K562 (cell line): ENCODE data around the gene E2F2. TPM values are rescaled to one million over a fixed set of nuclear protein-coding genes. Genes with fewer than 3 reads are reported as not detected.
A peak's percentile ranks its signal among the peaks of the same experiment; 100 is the strongest.

Experiments used
- AFF1 ChIP-seq, 2 experiments: fragments of 450-650 bp; IDR thresholded peaks; 2 replicates each; pipeline ENCODE4 v1.6.1; 2018; ENCODE audit warnings: mild to moderate bottlenecking in 2 of 2, low read depth in 1 of 2; ENCODE audit not compliant: partially characterized antibody in 2 of 2
- E4F1 ChIP-seq: fragments of 250-450 bp; sonication (Bioruptor Pico); IDR thresholded peaks from 2 replicates; pipeline ENCODE4 v1.5.0; 2021; ENCODE audit warnings: mild to moderate bottlenecking, borderline replicate concordance
- HNRNPL ChIP-seq: fragments of 200-400 bp; formaldehyde crosslinking; IDR thresholded peaks from 2 replicates; pipeline ENCODE4 v1.6.1; 2017; ENCODE audit warnings: low read depth, mild to moderate bottlenecking, low read length
- MTF1 ChIP-seq: fragments of 250-450 bp; sonication (Bioruptor Pico); IDR thresholded peaks from 2 replicates; pipeline ENCODE4 v1.9.0; 2021; ENCODE audit warnings: moderate library complexity, mild to moderate bottlenecking, inconsistent platforms, borderline replicate concordance
- NFE2 ChIP-seq: IDR thresholded peaks from 2 replicates; pipeline ENCODE4 v1.6.1; 2014; ENCODE audit warnings: antibody characterized with exemption, low read depth
- PCBP2 ChIP-seq: fragments of 200-400 bp; formaldehyde crosslinking; IDR thresholded peaks from 2 replicates; pipeline ENCODE4 v1.6.1; 2018; ENCODE audit warnings: low read length, low read depth, mild to moderate bottlenecking, moderate library complexity; ENCODE audit not compliant: poor library complexity, severe bottlenecking
- SMAD2 ChIP-seq: fragments of 150-350 bp; IDR thresholded peaks from 2 replicates; pipeline ENCODE4 v1.6.1; 2014; ENCODE audit warnings: low read depth, mild to moderate bottlenecking, low read length
- SPI1 ChIP-seq: IDR thresholded peaks from 2 replicates; pipeline ENCODE4 v1.6.1; 2011; ENCODE audit warnings: low read depth, low read length, control low read depth, borderline replicate concordance
- SUPT5H ChIP-seq: fragments of 450-650 bp; IDR thresholded peaks from 2 replicates; pipeline ENCODE4 v1.6.1; 2016
- USF2 ChIP-seq: sonication (generic); formaldehyde crosslinking; IDR thresholded peaks from 2 replicates; pipeline ENCODE4 v1.5.0; 2020; ENCODE audit warnings: missing genetic modification reagents
- ZFPM2 ChIP-seq: fragments of 250-450 bp; sonication (Bioruptor Pico); IDR thresholded peaks from 2 replicates; pipeline ENCODE4 v1.5.1; 2022; ENCODE audit warnings: mild to moderate bottlenecking
- ZNF436 ChIP-seq: fragments of 250-450, 450-650 bp; sonication (Bioruptor Pico); formaldehyde crosslinking; IDR thresholded peaks from 2 replicates; pipeline ENCODE4 v1.7.0; 2020; ENCODE audit warnings: mild to moderate bottlenecking
- polyA plus RNA-seq, 8 experiments: library from polyadenylated mRNA; depleted of rRNA in 4 of 8; stranded (reverse) in 5 of 8; unstranded in 3 of 8; fragments of >200 nt; fragmentation: Nextera tagmentation in 2 of 8; fragmentation: Illumina TruSeq in 1 of 8; extraction: Ambion mirVana in 2 of 8; extraction: Trizol in 1 of 8; gene quantifications; 2 replicates each; pipeline versions ENCODE4 v1.2.1 to v1.2.3, GENCODE V29; 2011 to 2014; ENCODE audit warnings: inconsistent platforms in 1 of 8, missing spikeins in 1 of 8
- total RNA-seq, 7 experiments: library from RNA; depleted of rRNA in 6 of 7; stranded (reverse); fragments of >200 nt in 6 of 7; fragmentation: Illumina TruSeq in 2 of 7; extraction: Trizol in 2 of 7; gene quantifications; 2 replicates each; pipeline versions ENCODE4 v1.2.1 to v1.2.3, GENCODE V29; 2011 to 2021; ENCODE audit warnings: low replicate concordance in 1 of 7
- TF ChIP-seq, protein P1 (sequence below): fragments of 450-650 bp; IDR thresholded peaks from 2 replicates; pipeline ENCODE4 v1.7.0; 2016; ENCODE audit warnings: borderline replicate concordance
- TF ChIP-seq, protein P2 (sequence below): fragments of 150-350 bp; conservative IDR thresholded peaks from 2 replicates; pipeline ENCODE4 v1.6.1; 2014; ENCODE audit warnings: low read length

E2F2 gene
- total and polyA plus RNA-seq, 9 of the 15 experiments (the other 6 are each of a cell fraction or from before 2014, with no cell fraction given) = 3.1 to 25.3 (median 11.4) TPM

DNA sequence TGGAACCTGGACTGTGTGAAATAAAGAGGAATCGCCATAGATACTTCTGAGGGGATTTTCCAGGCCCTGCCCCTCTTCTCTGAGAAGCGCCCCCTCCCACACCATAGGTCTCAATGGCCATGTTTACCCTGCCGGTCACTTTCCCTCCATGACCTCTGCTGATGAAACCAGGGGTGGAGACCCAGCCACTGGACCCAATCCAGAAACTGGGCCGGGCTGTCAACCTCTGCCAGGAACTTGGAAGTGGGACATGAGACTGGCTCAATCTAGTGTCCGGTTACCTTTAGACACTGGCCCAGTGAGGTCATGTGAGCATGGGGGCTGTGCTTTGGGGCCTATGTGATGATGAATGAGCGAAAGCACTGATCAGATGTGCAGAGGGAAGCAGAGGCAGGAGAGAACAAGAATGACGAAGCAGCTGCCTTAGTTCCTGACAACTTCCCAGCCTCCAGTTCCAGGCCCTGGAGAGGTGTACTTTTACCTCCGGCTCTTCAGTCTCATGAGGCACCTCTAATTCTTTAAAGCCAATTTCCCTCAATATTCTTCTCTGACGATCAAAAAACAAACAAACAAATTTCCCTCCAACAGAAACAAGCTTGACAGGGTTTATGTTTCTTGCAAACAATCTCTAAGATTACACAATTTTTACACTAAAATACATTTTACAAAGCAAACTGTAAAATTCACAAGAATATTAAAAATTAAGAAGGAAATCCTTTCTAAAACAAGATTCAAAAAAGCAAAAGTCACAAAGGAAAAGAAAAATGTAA is 52.0 kb downstream of the E2F2 start (continued):
- TF ChIP-seq MTF1 (CRISPR knock-in tag) (no peak), PCBP2 (no peak), E4F1 (CRISPR knock-in tag) (no peak), SUPT5H (no peak; the same call in 1 of the 2 replicates), NFE2 (peak; percentile 77), AFF1 (IDR thresholded peaks at IDR 0.05; ENCODE audit: low read depth in 1 of 2, partially characterized antibody in 2 of 2) (peak in 1 of 2 experiments; percentile 32), ZFPM2 (CRISPR knock-in tag) (no peak), ZNF436 (CRISPR knock-in tag) (no peak), SPI1 (peak; percentile 4; the same call in 1 of the 2 replicates), HNRNPL (no peak), SMAD2 (no peak), USF2 (CRISPR knock-in tag) (peak; percentile 91)
- TF ChIP-seq, protein P1, sequence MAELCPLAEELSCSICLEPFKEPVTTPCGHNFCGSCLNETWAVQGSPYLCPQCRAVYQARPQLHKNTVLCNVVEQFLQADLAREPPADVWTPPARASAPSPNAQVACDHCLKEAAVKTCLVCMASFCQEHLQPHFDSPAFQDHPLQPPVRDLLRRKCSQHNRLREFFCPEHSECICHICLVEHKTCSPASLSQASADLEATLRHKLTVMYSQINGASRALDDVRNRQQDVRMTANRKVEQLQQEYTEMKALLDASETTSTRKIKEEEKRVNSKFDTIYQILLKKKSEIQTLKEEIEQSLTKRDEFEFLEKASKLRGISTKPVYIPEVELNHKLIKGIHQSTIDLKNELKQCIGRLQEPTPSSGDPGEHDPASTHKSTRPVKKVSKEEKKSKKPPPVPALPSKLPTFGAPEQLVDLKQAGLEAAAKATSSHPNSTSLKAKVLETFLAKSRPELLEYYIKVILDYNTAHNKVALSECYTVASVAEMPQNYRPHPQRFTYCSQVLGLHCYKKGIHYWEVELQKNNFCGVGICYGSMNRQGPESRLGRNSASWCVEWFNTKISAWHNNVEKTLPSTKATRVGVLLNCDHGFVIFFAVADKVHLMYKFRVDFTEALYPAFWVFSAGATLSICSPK = no peak
- TF ChIP-seq, protein P2, sequence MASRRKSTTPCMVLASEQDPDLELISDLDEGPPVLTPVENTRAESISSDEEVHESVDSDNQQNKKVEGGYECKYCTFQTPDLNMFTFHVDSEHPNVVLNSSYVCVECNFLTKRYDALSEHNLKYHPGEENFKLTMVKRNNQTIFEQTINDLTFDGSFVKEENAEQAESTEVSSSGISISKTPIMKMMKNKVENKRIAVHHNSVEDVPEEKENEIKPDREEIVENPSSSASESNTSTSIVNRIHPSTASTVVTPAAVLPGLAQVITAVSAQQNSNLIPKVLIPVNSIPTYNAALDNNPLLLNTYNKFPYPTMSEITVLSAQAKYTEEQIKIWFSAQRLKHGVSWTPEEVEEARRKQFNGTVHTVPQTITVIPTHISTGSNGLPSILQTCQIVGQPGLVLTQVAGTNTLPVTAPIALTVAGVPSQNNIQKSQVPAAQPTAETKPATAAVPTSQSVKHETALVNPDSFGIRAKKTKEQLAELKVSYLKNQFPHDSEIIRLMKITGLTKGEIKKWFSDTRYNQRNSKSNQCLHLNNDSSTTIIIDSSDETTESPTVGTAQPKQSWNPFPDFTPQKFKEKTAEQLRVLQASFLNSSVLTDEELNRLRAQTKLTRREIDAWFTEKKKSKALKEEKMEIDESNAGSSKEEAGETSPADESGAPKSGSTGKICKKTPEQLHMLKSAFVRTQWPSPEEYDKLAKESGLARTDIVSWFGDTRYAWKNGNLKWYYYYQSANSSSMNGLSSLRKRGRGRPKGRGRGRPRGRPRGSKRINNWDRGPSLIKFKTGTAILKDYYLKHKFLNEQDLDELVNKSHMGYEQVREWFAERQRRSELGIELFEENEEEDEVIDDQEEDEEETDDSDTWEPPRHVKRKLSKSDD = 0 out of 2 replicates have a peak, but pooled peaks have one; percentile 71
